DOHH2 (cell line): ENCODE data around the gene TERB2.
"Not testable (repeated sequence)": the region's sequence is repeated elsewhere in the genome, so short reads cannot be mapped to it uniquely, and the experiment has no call there.

Source experiments
- H3F3A ChIP-seq: fragments of 200-600 bp; sonication (generic), shearing (Covaris generic); 2 replicates; pipeline ENCODE4 v1.6.0; 2016; ENCODE audit warnings: antibody characterized with exemption, mild to moderate bottlenecking; ENCODE audit not compliant: control insufficient read depth, insufficient read depth
- H3K27ac ChIP-seq: fragments of 200-600 bp; sonication (generic); 2 replicates; pipeline ENCODE4 v1.5.1; 2014; ENCODE audit warnings: low read depth, mild to moderate bottlenecking, low read length, moderate library complexity
- H3K27me3 ChIP-seq: fragments of 200-600 bp; sonication (generic); 2 replicates; pipeline ENCODE4 v1.6.1; 2014; ENCODE audit warnings: mild to moderate bottlenecking, low read length, mixed read lengths; ENCODE audit not compliant: control insufficient read depth
- H3K36me3 ChIP-seq: fragments of 200-600 bp; sonication (generic); 2 replicates; pipeline ENCODE4 v1.6.1; 2014; ENCODE audit warnings: mild to moderate bottlenecking, low read length, moderate library complexity, mixed read lengths; ENCODE audit not compliant: control insufficient read depth
- H3K4me1 ChIP-seq: fragments of 200-600 bp; sonication (generic); 2 replicates; pipeline ENCODE4 v1.6.1; 2014; ENCODE audit warnings: mild to moderate bottlenecking, low read length, mixed read lengths; ENCODE audit not compliant: control insufficient read depth
- H3K4me2 ChIP-seq: fragments of 200-600 bp; sonication (generic); 2 replicates; pipeline ENCODE4 v1.6.0; 2014; ENCODE audit warnings: mild to moderate bottlenecking, low read length, moderate library complexity
- H3K4me3 ChIP-seq: fragments of 200-600 bp; sonication (generic); 2 replicates; pipeline ENCODE4 v1.5.1; 2014; ENCODE audit warnings: mild to moderate bottlenecking, low read length, mixed read lengths
- H3K79me2 ChIP-seq: fragments of 200-600 bp; sonication (generic); 2 replicates; pipeline ENCODE4 v1.6.1; 2014; ENCODE audit warnings: mild to moderate bottlenecking, low read length, mixed read lengths; ENCODE audit not compliant: control insufficient read depth
- H3K9me2 ChIP-seq: fragments of 200-600 bp; sonication (generic); replicated peaks from 2 replicates; pipeline ENCODE4 v1.6.1; 2014; ENCODE audit warnings: mild to moderate bottlenecking, low read length, mixed read lengths; ENCODE audit not compliant: control insufficient read depth
- H3K9me3 ChIP-seq: fragments of 200-600 bp; sonication (generic); 2 replicates; pipeline ENCODE4 v1.6.1; 2014; ENCODE audit warnings: antibody characterized with exemption, low read length, mixed read lengths; ENCODE audit not compliant: control insufficient read depth, insufficient read depth
- H4K20me1 ChIP-seq: fragments of 200-600 bp; sonication (generic); 2 replicates; pipeline ENCODE4 v1.6.0; 2014; ENCODE audit warnings: low read depth, mild to moderate bottlenecking, antibody characterized with exemption, low read length, moderate library complexity; ENCODE audit not compliant: control insufficient read depth, insufficient read depth
- EZH2phosphoT487 ChIP-seq: fragments of 200-600 bp; sonication (generic); IDR thresholded peaks from 2 replicates; pipeline ENCODE4 v1.6.1; 2017; ENCODE audit warnings: borderline replicate concordance, mild to moderate bottlenecking, antibody characterized with exemption, low read length, moderate library complexity, mixed read lengths
- TF ChIP-seq, protein P1 (sequence below): fragments of 200-600 bp; sonication (generic); IDR thresholded peaks from one replicate; pipeline ENCODE4 v1.5.1; 2014; ENCODE audit warnings: antibody characterized with exemption, mild to moderate bottlenecking, low read depth, low read length; ENCODE audit not compliant: poor library complexity, severe bottlenecking

The TERB2 gene

DNA sequence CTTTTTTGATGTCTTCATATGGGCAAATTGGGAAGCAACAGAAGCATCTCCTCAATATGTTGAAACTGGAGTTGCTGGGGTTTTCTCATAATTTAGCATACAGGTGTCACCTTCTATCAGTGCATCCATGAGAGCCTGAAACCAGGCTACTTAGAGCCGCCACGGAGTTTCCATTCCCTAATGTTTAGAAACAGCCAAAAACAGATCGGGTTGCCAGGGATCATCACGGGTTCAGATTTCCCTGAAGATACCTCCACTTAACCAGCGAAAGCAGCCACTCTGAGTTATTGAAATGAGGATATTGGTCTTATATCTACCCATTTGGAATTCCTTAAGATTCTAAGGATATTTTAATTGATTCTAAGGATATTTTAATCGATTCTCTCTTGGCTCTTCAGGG lies 14.5 kb downstream of the TERB2 start:
- no peaks in the 10 kb centered on the region for H3F3A ChIP-seq
- H3K4me2 ChIP-seq: no peak overlapping the region
- TF ChIP-seq, protein P1, sequence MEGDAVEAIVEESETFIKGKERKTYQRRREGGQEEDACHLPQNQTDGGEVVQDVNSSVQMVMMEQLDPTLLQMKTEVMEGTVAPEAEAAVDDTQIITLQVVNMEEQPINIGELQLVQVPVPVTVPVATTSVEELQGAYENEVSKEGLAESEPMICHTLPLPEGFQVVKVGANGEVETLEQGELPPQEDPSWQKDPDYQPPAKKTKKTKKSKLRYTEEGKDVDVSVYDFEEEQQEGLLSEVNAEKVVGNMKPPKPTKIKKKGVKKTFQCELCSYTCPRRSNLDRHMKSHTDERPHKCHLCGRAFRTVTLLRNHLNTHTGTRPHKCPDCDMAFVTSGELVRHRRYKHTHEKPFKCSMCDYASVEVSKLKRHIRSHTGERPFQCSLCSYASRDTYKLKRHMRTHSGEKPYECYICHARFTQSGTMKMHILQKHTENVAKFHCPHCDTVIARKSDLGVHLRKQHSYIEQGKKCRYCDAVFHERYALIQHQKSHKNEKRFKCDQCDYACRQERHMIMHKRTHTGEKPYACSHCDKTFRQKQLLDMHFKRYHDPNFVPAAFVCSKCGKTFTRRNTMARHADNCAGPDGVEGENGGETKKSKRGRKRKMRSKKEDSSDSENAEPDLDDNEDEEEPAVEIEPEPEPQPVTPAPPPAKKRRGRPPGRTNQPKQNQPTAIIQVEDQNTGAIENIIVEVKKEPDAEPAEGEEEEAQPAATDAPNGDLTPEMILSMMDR: no peak
- TF ChIP-seq EZH2phosphoT487: no peak
- H3K9me2 ChIP-seq: no peaks in the 10 kb centered on the region
- H4K20me1 ChIP-seq: no peaks in the 10 kb centered on the region
- H3K9me3 ChIP-seq: no peaks in the 10 kb centered on the region
- H3K4me1 ChIP-seq: no peaks in the 10 kb centered on the region
- H3K27me3 ChIP-seq: peaks cover 2% of the 10 kb centered on the region; the same call in 1 of the 2 replicates
- H3K36me3 ChIP-seq: no peaks in the 10 kb centered on the region
- H3K4me3 ChIP-seq: no peak overlapping the region
- no peaks in the 10 kb centered on the region for H3K79me2 ChIP-seq
- no peak overlapping the region for H3K27ac ChIP-seq

DNA sequence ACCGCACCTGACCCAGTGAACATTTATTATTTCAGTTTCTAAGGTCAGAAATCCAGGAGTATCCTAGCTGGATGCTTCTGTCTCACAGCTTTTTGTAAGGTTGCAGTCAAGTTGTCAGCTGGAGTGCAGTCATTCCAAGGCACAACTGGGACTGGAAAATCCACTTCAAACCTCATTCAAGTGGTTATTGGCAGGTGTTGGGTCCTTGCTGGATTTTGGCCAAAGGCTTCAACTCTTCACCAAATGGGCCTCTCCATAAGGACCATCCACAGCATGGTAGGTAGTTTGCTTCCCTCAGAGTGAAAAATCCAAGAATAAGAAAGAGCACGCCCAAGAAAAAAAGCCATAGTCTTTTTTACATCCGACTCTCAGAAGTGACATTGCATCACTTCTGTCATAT lies 19.7 kb downstream of the TERB2 start:
- H3K4me2 ChIP-seq, H3K9me3 ChIP-seq, H4K20me1 ChIP-seq, H3F3A ChIP-seq, H3K27me3 ChIP-seq, H3K36me3 ChIP-seq, H3K4me3 ChIP-seq, H3K79me2 ChIP-seq, H3K9me2 ChIP-seq, H3K27ac ChIP-seq, H3K4me1 ChIP-seq: not testable (repeated sequence)

DNA sequence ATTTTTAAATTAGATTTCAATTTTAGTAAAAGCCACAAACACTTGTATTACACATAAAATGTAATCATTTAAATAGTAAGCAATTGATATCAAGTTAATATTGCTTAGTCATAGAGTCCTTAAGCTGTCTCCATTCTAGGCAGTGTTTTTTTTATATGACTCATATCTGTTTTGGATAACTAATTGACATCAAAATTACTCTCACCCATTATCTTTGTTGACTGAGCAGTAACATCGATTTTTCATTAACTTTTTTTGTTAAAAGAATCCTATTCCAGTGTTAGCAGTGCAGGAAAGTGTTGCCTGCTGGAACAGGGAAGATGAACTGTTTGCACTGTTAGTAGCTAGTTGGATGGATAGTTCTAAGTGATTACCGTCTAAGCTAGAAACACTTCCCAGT lies 21.3 kb downstream of the TERB2 start:
- H3K9me2 ChIP-seq, H3K27ac ChIP-seq, H3K4me2 ChIP-seq, H3K4me3 ChIP-seq, H3K27me3 ChIP-seq, H3K36me3 ChIP-seq, H3K4me1 ChIP-seq, H4K20me1 ChIP-seq, H3K9me3 ChIP-seq, H3F3A ChIP-seq, H3K79me2 ChIP-seq: not testable (repeated sequence)

DNA sequence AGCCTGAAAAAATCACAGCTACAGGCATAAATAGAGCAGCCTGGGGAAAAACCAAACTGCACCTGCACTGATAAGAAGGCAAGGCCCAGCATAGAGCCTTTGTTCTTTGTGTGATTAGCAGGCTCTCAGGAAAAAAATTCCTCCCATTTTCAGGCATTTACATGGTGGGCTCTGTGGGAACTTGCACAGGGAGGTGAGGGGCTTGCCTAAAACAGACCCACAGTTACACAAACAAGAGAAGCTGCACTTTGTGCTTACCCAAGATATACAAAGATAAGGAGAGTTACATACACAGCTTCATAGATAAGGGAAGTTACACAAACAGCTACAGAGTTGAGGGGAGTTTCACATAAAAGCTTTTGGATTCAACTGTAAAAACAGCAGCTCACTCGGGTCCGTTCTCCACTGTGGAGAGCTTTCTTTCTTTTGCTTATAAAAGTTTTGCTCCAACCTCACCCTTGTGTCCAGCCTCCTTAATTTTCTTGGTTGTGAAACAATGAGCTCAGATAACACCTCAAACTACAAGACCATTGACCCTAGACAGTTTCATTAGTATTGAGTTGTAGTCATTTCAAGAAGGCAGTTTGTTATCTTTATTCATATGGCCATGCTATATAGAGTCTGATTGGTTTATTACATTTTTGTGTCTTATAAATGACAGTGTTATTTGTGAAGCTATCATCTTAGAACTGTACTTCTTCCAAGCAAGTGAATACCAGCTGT lies 23.3 kb downstream of the TERB2 start:
- H3K79me2 ChIP-seq, H3K9me3 ChIP-seq, H3K9me2 ChIP-seq, H3K27me3 ChIP-seq, H3K4me3 ChIP-seq, H3K36me3 ChIP-seq, H3K4me2 ChIP-seq, H3K4me1 ChIP-seq, H4K20me1 ChIP-seq, H3K27ac ChIP-seq, H3F3A ChIP-seq: not testable (repeated sequence)

DNA sequence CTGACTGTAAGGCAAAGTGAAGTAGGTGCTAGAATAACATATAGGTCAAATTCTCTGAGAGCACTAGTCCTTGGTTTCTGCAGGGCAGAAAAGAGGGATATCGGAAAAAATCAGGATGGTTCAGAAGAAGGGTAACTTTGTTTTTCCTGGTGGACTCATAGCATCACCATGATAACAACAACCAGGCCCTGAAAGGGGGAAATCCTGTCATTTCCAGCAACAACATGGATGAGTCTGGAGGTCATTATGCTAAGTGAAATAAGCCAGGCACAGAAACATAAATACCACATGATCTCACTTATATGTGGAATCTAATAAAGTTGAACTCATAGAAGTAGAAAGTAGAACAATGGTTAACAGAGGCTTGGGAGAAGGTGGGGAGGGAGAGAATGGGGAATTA lies 27.7 kb downstream of the TERB2 start:
- H4K20me1 ChIP-seq, H3K4me3 ChIP-seq, H3K27me3 ChIP-seq, H3K9me2 ChIP-seq, H3K4me2 ChIP-seq, H3K27ac ChIP-seq, H3F3A ChIP-seq, H3K9me3 ChIP-seq, H3K79me2 ChIP-seq, H3K36me3 ChIP-seq, H3K4me1 ChIP-seq: not testable (repeated sequence)

DNA sequence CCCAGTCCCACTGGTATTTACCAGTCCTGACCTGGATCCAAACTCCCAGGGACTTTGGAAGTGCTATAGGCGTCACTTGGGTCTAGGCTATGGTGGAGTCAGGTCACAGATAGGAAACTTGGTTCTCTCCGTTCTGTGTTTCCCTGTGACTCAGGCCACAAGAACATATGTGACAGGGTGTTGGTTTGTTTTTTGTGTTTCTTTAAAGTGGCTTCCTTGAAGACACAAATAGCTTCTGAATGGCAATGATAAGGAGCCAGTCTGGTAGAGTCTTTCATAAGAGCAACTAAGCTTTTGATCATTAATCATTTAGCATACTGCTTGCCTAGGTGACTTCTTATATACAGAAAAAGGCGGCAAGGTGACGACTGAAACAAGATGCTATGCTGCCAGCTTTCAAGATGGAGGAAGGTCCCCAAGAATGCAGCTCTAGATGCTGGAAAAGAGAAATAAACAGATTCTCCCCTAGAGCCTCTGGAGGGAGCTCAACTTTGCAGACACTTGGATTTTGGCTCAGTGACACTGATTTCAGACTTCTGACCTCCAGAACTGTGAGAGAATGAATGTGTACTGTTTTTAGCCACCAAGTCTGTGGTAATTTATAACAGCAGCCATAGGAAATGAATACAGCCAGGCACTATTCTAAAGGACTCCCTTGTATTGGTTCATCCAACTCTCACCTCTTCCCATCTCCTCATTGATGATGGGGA lies 30.0 kb downstream of the TERB2 start:
- not testable (repeated sequence) for H3K27ac ChIP-seq, H3K4me3 ChIP-seq, H3K9me2 ChIP-seq, H3K79me2 ChIP-seq, H3K4me2 ChIP-seq, H3K27me3 ChIP-seq, H3K9me3 ChIP-seq, H3K36me3 ChIP-seq, H3K4me1 ChIP-seq, H3F3A ChIP-seq, H4K20me1 ChIP-seq

DNA sequence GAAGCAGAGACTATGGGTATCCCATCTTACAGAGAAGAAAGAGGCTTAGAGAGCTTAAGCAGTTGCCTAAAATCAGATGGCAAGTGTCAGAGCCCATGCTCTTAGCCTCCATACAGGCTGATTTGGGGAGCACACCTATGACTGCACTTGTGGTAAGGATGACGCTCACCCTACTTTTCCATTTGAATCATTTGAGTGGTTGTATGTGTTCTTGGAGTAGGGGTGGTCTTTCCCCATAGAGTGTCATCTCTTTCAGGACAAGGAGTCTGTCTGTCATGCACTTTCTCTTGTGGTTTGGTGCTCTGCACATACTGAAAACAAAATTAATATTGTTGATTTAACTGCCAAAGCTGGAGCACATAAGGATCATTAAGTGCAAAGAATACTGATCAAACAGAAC lies 31.2 kb downstream of the TERB2 start:
- H3K36me3 ChIP-seq, H3K4me3 ChIP-seq, H3F3A ChIP-seq: not testable (repeated sequence)

More for the DNA sequence above, 31.2 kb downstream of the TERB2 start:
- not testable (repeated sequence) for H3K4me2 ChIP-seq, H3K27ac ChIP-seq, H3K4me1 ChIP-seq, H4K20me1 ChIP-seq, H3K9me3 ChIP-seq, H3K27me3 ChIP-seq, H3K79me2 ChIP-seq, H3K9me2 ChIP-seq
